IgD-negative memory B cell (primary cell): Measurements from ENCODE around the gene TCF12. TPM values are rescaled to one million over a fixed set of nuclear protein-coding genes. Genes with fewer than 3 reads are reported as not detected.

Experiments
- H3K27ac Mint-ChIP-seq, 3 donors: one replicate each; pipeline ENCODE4 v1.8.0; 2020 to 2022; ENCODE audit warnings: mild to moderate bottlenecking in 3 of 3, mixed read lengths in 3 of 3, moderate library complexity in 1 of 3
- H3K27me3 Mint-ChIP-seq: one replicate; pipeline ENCODE4 v1.8.0; 2021; ENCODE audit warnings: mixed read lengths
- H3K36me3 Mint-ChIP-seq: one replicate; pipeline ENCODE4 v1.8.0; 2020; ENCODE audit warnings: mild to moderate bottlenecking, mixed read lengths
- H3K4me1 Mint-ChIP-seq, 3 donors: one replicate each; pipeline ENCODE4 v1.8.0; 2020 to 2022; ENCODE audit warnings: mixed read lengths in 3 of 3, mild to moderate bottlenecking in 1 of 3
- H3K4me3 Mint-ChIP-seq, 4 donors: one replicate each; pipeline ENCODE4 v1.8.0; 2020 to 2022; ENCODE audit warnings: mild to moderate bottlenecking in 4 of 4, mixed read lengths in 4 of 4, moderate library complexity in 3 of 4
- H3K9me3 Mint-ChIP-seq, 3 donors: one replicate each; pipeline ENCODE4 v1.8.0; 2020 to 2021; ENCODE audit warnings: mixed read lengths in 3 of 3, mild to moderate bottlenecking in 1 of 3
- polyA plus RNA-seq: library from polyadenylated mRNA; unstranded; fragments of 300-500 nt; fragmentation: Illumina TruSeq; gene quantifications from one replicate; pipeline ENCODE4 v1.2.3, GENCODE V29; 2021

TCF12 gene
- polyA plus RNA-seq, 1 donor from 2014 or later = 58.0 TPM

DNA sequence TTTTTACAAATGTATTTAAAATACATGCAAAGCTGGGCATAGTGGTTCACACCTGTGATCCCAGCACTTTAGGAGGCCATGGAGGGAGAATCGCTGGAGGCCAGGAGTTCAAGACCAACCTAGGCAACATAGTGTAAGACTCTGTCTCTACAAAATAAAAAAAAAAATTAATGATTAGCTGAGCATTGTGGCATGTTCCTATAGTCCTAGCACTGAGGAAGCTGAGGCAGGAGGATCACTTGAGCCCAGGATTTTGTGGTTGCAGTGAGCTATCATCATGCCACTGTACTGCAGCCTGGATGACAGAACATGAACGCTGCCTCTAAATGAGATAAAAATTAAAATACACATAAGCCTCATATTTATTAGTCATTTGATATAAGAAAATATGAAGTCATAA, 142.8 kb downstream of the TCF12 start:
- H3K4me1 Mint-ChIP-seq = peaks cover 14 to 23% (median 18%) of the 10 kb centered on the region in 3 donors
- no peak overlapping the region for H3K27ac Mint-ChIP-seq
- H3K36me3 Mint-ChIP-seq = peaks cover 2% of the 10 kb centered on the region
- H3K9me3 Mint-ChIP-seq = no peaks in the 10 kb centered on the region
- no peak overlapping the region for H3K4me3 Mint-ChIP-seq
- H3K27me3 Mint-ChIP-seq = no peaks in the 10 kb centered on the region

DNA sequence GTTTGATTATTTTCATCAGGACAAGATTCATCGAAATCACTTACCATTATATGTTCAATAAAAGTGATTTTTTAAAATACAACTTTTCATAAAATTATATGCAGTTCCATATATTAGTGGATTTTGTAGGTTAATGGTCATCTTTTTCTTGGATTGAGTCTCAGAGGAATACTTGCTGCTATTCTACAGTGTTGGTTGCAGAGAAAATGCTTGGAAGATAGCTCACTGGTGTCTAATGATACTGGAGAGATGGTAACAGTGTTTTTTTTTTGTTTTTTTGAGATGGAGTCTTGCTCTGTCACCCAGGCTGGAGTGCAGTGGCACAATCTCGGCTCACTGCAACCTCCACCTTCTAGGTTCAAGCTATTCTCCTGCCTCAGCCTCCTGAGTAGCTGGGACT, 143.3 kb downstream of the TCF12 start:
- Mint-ChIP-seq H3K27me3 (no peaks in the 10 kb centered on the region), H3K36me3 (peaks cover 2% of the 10 kb centered on the region), H3K9me3 (no peaks in the 10 kb centered on the region), H3K4me1 (peaks cover 14 to 22% (median 18%) of the 10 kb centered on the region in 3 donors), H3K27ac (no peak overlapping the region), H3K4me3 (no peak overlapping the region)

DNA sequence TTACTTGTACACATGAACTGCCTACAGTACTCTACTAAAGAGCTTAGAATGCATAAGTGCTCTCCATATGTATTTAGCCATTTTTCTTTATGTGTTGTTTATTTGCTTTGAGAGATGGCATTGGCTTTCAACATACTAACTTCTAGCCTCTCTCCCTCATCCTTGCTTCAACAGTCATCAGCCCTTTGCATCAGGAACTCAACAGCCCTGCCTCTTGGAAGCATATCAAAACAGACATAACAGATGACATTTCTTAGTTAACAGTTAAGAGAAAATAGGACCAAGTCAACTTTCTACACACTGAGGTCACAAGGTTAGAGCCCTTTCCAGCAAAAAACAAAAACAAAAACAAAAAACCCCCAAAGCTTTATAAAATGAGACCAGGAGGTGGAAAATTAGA, 145.6 kb downstream of the TCF12 start:
- H3K4me1 Mint-ChIP-seq = peaks cover 6 to 16% (median 10%) of the 10 kb centered on the region in 3 donors
- H3K27me3 Mint-ChIP-seq = no peaks in the 10 kb centered on the region
- H3K36me3 Mint-ChIP-seq = peaks cover 5% of the 10 kb centered on the region
- no peak overlapping the region for H3K27ac Mint-ChIP-seq
- no peak overlapping the region for H3K4me3 Mint-ChIP-seq
- H3K9me3 Mint-ChIP-seq = no peaks in the 10 kb centered on the region

DNA sequence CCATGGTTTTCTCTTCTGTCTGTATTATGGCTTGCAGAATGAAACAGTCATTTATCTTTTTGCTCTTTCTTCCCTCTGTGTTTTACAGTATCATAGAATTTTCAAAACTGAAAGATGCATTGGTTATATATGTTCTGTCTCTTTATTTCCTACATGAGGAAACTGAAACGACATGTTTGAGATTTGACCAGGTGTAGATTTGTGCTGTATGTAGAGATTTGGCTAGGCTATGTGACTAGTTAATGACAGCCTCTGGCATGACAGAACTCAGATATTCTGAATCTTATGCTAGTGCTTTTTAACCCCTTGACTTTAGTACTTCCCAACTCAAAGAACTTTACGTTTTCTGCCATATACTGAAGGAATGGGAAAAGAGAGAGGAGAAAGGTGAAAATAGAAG, 151.0 kb downstream of the TCF12 start:
- peaks cover 5% of the 10 kb centered on the region for H3K36me3 Mint-ChIP-seq
- H3K4me1 Mint-ChIP-seq = peaks cover 19 to 38% (median 25%) of the 10 kb centered on the region in 3 donors
- no peak overlapping the region for H3K4me3 Mint-ChIP-seq
- H3K27ac Mint-ChIP-seq = no peak overlapping the region
- no peaks in the 10 kb centered on the region for H3K27me3 Mint-ChIP-seq
- H3K9me3 Mint-ChIP-seq = no peaks in the 10 kb centered on the region

- H3K9me3 Mint-ChIP-seq = no peaks in the 10 kb centered on the region
- no peak overlapping the region for H3K27ac Mint-ChIP-seq
- no peaks in the 10 kb centered on the region for H3K27me3 Mint-ChIP-seq
- peaks cover 5% of the 10 kb centered on the region for H3K36me3 Mint-ChIP-seq
- H3K4me1 Mint-ChIP-seq = peaks cover 19 to 40% (median 25%) of the 10 kb centered on the region in 3 donors
- no peak overlapping the region for H3K4me3 Mint-ChIP-seq
Observed at GRCh38 chr15:57070674-57071073, 152.2 kb downstream of the TCF12 start.

GRCh38 chr15:57079446-57079845, 161.0 kb downstream of the TCF12 start:
- Mint-ChIP-seq H3K4me1 (peaks cover 11 to 38% (median 22%) of the 10 kb centered on the region in 3 donors), H3K4me3 (peak overlapping the region in 1 of 4 donors; percentile 5), H3K27ac (no peak overlapping the region), H3K9me3 (no peaks in the 10 kb centered on the region), H3K27me3 (no peaks in the 10 kb centered on the region), H3K36me3 (no peaks in the 10 kb centered on the region)

DNA sequence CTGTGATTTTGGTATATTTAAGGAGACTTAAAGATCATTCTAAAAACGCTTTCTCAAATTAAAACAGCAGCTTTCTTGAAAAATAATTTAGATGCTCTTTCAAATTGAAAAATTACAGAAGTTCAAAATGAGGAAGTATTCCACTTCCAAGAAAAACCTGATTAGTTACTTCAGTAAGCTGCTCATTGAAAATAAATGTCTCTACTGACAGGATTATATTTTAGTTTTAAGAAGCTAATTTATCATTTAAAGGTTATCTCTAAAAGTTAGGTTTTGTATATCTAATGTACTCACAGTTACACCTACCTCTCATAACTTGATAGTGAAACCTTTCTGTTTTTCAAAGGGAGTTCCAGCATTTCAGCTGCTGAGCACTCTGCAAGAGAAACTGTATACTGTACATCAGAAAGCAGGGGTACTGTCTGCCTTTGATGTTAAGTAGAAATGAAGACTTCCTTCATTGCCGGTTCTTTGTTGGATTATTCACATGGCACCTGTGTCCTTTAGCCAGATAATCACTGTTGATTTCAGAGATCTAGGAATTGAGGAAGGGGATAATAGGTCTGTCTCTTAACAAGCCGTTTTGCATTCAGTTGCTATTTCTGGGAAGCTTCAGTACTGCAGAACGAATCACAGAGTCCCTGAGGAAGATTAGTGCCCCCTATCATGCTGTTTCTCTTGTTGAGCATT, 161.6 kb downstream of the TCF12 start:
- Mint-ChIP-seq H3K4me3 (no peak overlapping the region), H3K27ac (no peak overlapping the region), H3K36me3 (no peaks in the 10 kb centered on the region), H3K4me1 (peaks cover 11 to 38% (median 19%) of the 10 kb centered on the region in 3 donors), H3K9me3 (no peaks in the 10 kb centered on the region), H3K27me3 (no peaks in the 10 kb centered on the region)

GRCh38 chr15:57082054-57082728, 163.7 kb downstream of the TCF12 start:
- Mint-ChIP-seq H3K27me3 (no peaks in the 10 kb centered on the region), H3K27ac (no peak overlapping the region), H3K4me3 (no peak overlapping the region), H3K36me3 (no peaks in the 10 kb centered on the region), H3K4me1 (peaks cover 11 to 32% (median 16%) of the 10 kb centered on the region in 3 donors), H3K9me3 (no peaks in the 10 kb centered on the region)

GRCh38 chr15:57084192-57084591, 165.7 kb downstream of the TCF12 start:
- no peak overlapping the region for H3K27ac Mint-ChIP-seq
- H3K36me3 Mint-ChIP-seq = peaks cover 3% of the 10 kb centered on the region
- no peaks in the 10 kb centered on the region for H3K27me3 Mint-ChIP-seq
- peaks cover 11 to 24% (median 14%) of the 10 kb centered on the region in 3 donors for H3K4me1 Mint-ChIP-seq
- peak overlapping the region in 1 of 4 donors; percentile 39 for H3K4me3 Mint-ChIP-seq
- H3K9me3 Mint-ChIP-seq = no peaks in the 10 kb centered on the region

- H3K36me3 Mint-ChIP-seq = peaks cover 3% of the 10 kb centered on the region
- H3K9me3 Mint-ChIP-seq = no peaks in the 10 kb centered on the region
- H3K27me3 Mint-ChIP-seq = no peaks in the 10 kb centered on the region
- H3K27ac Mint-ChIP-seq = no peak overlapping the region
- H3K4me3 Mint-ChIP-seq = no peak overlapping the region
- H3K4me1 Mint-ChIP-seq = peaks cover 4 to 19% (median 9%) of the 10 kb centered on the region in 3 donors
Observed at GRCh38 chr15:57085267-57085666, 166.8 kb downstream of the TCF12 start.

DNA sequence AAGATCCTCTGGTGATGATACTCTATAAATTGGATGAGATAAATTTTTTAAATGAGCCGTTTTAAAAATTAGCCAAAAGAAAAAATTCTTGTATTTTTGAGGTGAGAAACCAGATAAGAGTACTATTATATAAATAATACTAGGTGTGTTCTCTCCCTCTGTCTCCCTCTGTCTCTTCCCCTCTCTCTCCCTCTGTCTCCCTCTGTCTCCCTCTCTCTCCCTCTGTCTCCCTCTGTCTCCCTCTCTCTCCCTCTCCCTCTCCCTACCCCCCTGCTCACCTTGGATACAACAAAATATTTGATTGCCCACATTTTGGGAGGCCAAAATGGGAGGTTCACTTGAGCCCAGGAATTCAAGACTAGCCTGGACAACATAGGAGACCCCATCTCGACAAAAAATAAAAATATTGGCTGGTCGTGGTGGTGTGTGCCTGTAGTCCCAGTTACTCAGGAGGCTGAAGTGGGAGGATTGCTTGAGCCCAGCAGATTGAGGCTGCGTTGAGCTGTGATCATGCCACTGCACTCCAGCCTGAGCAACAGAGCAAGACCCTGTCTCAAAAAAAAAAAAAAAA, 168.5 kb downstream of the TCF12 start:
- Mint-ChIP-seq H3K27me3 (no peaks in the 10 kb centered on the region), H3K27ac (no peak overlapping the region), H3K36me3 (peaks cover 3% of the 10 kb centered on the region), H3K4me3 (no peak overlapping the region), H3K4me1 (peaks cover 0 to 19% (median 5%) of the 10 kb centered on the region in 3 donors), H3K9me3 (no peaks in the 10 kb centered on the region)

DNA sequence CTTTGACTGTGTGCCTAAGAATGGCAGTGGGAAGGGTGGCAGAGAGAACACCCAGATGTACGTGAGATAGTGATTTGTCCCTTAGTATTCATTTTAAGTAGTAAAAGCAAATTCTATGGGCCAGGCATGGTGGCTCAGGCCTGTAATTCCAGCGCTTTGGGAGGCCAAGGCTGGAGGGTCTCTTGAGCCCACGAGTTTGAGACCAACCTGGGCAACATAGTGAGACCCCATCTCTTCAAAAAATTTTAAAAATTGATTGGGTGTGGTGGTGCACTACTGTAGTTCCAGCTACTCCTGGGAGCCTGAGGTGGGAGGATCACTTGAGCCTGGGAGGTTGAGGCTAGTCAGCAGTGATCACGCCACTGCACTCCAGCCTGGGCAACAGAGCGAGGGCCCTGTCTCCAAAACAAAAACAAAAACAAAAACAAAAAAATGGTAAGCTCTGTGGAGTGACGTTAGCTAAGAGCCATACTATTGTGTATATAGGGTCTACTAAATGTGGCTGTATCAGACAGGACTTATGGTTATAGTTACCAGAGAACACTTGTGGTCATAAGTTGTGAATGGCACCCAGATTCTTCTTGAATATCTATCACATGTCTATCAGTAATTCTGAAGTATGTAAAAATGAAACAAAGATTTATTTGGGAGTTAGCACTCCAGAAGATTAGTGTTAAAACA, 171.5 kb downstream of the TCF12 start:
- H3K4me1 Mint-ChIP-seq = peaks cover 0 to 14% (median 2%) of the 10 kb centered on the region in 3 donors
- H3K9me3 Mint-ChIP-seq = no peaks in the 10 kb centered on the region
- H3K4me3 Mint-ChIP-seq = no peak overlapping the region
- H3K36me3 Mint-ChIP-seq = peaks cover 3% of the 10 kb centered on the region
- no peaks in the 10 kb centered on the region for H3K27me3 Mint-ChIP-seq
- no peak overlapping the region for H3K27ac Mint-ChIP-seq

- Mint-ChIP-seq H3K27ac (no peak overlapping the region), H3K36me3 (peaks cover 3% of the 10 kb centered on the region), H3K27me3 (no peaks in the 10 kb centered on the region), H3K9me3 (no peaks in the 10 kb centered on the region), H3K4me1 (peaks cover 0 to 14% (median 3%) of the 10 kb centered on the region in 3 donors), H3K4me3 (no peak overlapping the region)
Observed at GRCh38 chr15:57090496-57090859, 172.0 kb downstream of the TCF12 start.

DNA sequence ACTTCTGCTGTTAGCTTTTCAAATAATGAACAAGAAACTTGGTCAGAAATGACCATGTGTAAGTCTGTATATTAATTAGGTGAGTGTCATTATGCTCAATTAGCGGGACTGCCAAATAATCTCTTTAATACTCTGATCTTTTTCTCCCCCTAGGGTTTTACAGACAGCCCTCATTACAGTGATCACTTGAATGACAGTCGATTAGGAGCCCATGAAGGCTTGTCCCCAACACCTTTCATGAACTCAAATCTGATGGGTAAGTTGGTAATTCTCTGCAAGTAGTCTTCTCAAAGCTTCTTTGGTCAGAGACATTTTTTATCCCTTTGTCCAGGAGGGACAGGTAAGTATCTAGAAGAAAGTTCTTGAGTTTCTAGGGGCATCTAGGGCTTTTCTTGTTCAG, 173.2 kb downstream of the TCF12 start:
- Mint-ChIP-seq H3K4me3 (no peak overlapping the region), H3K9me3 (no peaks in the 10 kb centered on the region), H3K27me3 (no peaks in the 10 kb centered on the region), H3K27ac (no peak overlapping the region), H3K36me3 (peaks cover 3% of the 10 kb centered on the region), H3K4me1 (peaks cover 0 to 14% (median 4%) of the 10 kb centered on the region in 3 donors)

GRCh38 chr15:57092252-57092651, 173.8 kb downstream of the TCF12 start:
- no peak overlapping the region for H3K27ac Mint-ChIP-seq
- no peaks in the 10 kb centered on the region for H3K9me3 Mint-ChIP-seq
- H3K36me3 Mint-ChIP-seq = peaks cover 3% of the 10 kb centered on the region
- peaks cover 0 to 14% (median 4%) of the 10 kb centered on the region in 3 donors for H3K4me1 Mint-ChIP-seq
- no peaks in the 10 kb centered on the region for H3K27me3 Mint-ChIP-seq
- H3K4me3 Mint-ChIP-seq = no peak overlapping the region
